ENCODE measurements around the gene GINS3. TPM values are rescaled to one million over a fixed set of nuclear protein-coding genes. Genes with fewer than 3 reads are reported as not detected.

Gene GINS3
- total RNA-seq, 1 experiment from 2014 or later: 15.2 TPM

- BruUV-seq (replicated peaks): no TSS peak
- no peak for DNase-seq
- CTCF ChIA-PET: no interaction called here
These were observed 46.5 kb upstream of the GINS3 start for GRCh38 chr16:58345574-58346354.

GRCh38 chr16:58346831-58347371 lies 45.4 kb upstream of the GINS3 start:
- no peaks in the 10 kb centered on the region for H3K27me3 ChIP-seq (replicated peaks; ENCODE audit: control insufficient read depth, insufficient read depth, low read length)
- peaks cover 26% of the 10 kb centered on the region for H3K27me3 Mint-ChIP-seq (ENCODE audit: insufficient read depth, unreplicated experiment)
- no peaks in the 10 kb centered on the region for H3K36me3 ChIP-seq (ENCODE audit: control insufficient read depth, insufficient read depth, low read length)
- peaks cover 14% of the 10 kb centered on the region for H3K9me3 Mint-ChIP-seq (ENCODE audit: unreplicated experiment)
- H3K9me3 ChIP-seq: 0 out of 2 replicates have a peak, but pooled peaks cover 5% of the 10 kb centered on the region
- TF ChIP-seq CTCF (IDR thresholded peaks at IDR 0.05; ENCODE audit: insufficient read depth in 1 of 2, low read depth in 1 of 2, low read length in 1 of 2, severe bottlenecking in 1 of 2, unreplicated experiment in 1 of 2): no peak
- ChIA-PET POLR2A (no interaction called here), CTCF (no interaction called here)
- no peak overlapping the region for H3K27ac Mint-ChIP-seq (ENCODE audit: unreplicated experiment)
- no peak overlapping the region for H3K4me3 Mint-ChIP-seq (ENCODE audit: unreplicated experiment)
- no peak overlapping the region for H3K4me3 ChIP-seq (ENCODE audit: low read depth, low read length)
- intact Hi-C loops (cut with micrococcal nuclease; ENCODE audit: unreplicated experiment): no loop called here
- no peaks in the 10 kb centered on the region for H3K4me1 ChIP-seq
- DNase-seq: no peak
- H3K4me1 Mint-ChIP-seq (ENCODE audit: low read depth, unreplicated experiment): no peaks in the 10 kb centered on the region
- BruUV-seq (replicated peaks): no TSS peak
- no peaks in the 10 kb centered on the region for H3K36me3 Mint-ChIP-seq (ENCODE audit: insufficient read depth, unreplicated experiment)

More at GRCh38 chr16:58345574-58346354, 46.5 kb upstream of the GINS3 start:
- Mint-ChIP-seq H3K4me1 (ENCODE audit: low read depth, unreplicated experiment) (no peaks in the 10 kb centered on the region), H3K4me3 (ENCODE audit: unreplicated experiment) (no peak overlapping the region), H3K9me3 (ENCODE audit: unreplicated experiment) (peaks cover 4% of the 10 kb centered on the region), H3K27me3 (ENCODE audit: insufficient read depth, unreplicated experiment) (peaks cover 26% of the 10 kb centered on the region), H3K36me3 (ENCODE audit: insufficient read depth, unreplicated experiment) (no peaks in the 10 kb centered on the region), H3K27ac (ENCODE audit: unreplicated experiment) (no peak overlapping the region)
- no peaks in the 10 kb centered on the region for H3K27me3 ChIP-seq (replicated peaks; ENCODE audit: control insufficient read depth, insufficient read depth, low read length)
- H3K4me1 ChIP-seq: no peaks in the 10 kb centered on the region
- POLR2A ChIA-PET: no interaction called here
- intact Hi-C loops (cut with micrococcal nuclease; ENCODE audit: unreplicated experiment): no loop called here
- no peak for TF ChIP-seq CTCF (IDR thresholded peaks at IDR 0.05; ENCODE audit: insufficient read depth in 1 of 2, low read depth in 1 of 2, low read length in 1 of 2, severe bottlenecking in 1 of 2, unreplicated experiment in 1 of 2)
- no peaks in the 10 kb centered on the region for H3K36me3 ChIP-seq (ENCODE audit: control insufficient read depth, insufficient read depth, low read length)
- H3K9me3 ChIP-seq: 0 out of 2 replicates have a peak, but pooled peaks cover 5% of the 10 kb centered on the region
- no peak overlapping the region for H3K4me3 ChIP-seq (ENCODE audit: low read depth, low read length)

- Histone ChIP-seq H3K4me3 (ENCODE audit: low read depth, low read length) (no peak overlapping the region), H3K4me1 (no peaks in the 10 kb centered on the region), H3K9me3 (0 out of 2 replicates have a peak, but pooled peaks cover 5% of the 10 kb centered on the region), H3K36me3 (ENCODE audit: control insufficient read depth, insufficient read depth, low read length) (no peaks in the 10 kb centered on the region), H3K27me3 (replicated peaks; ENCODE audit: control insufficient read depth, insufficient read depth, low read length) (no peaks in the 10 kb centered on the region)
- Mint-ChIP-seq H3K4me1 (ENCODE audit: low read depth, unreplicated experiment) (no peaks in the 10 kb centered on the region), H3K9me3 (ENCODE audit: unreplicated experiment) (peaks cover 22% of the 10 kb centered on the region), H3K36me3 (ENCODE audit: insufficient read depth, unreplicated experiment) (no peaks in the 10 kb centered on the region), H3K27ac (ENCODE audit: unreplicated experiment) (no peak overlapping the region), H3K27me3 (ENCODE audit: insufficient read depth, unreplicated experiment) (peaks cover 15% of the 10 kb centered on the region), H3K4me3 (ENCODE audit: unreplicated experiment) (no peak overlapping the region)
- no TSS peak for BruUV-seq (replicated peaks)
- TF ChIP-seq CTCF (IDR thresholded peaks at IDR 0.05; ENCODE audit: insufficient read depth in 1 of 2, low read depth in 1 of 2, low read length in 1 of 2, severe bottlenecking in 1 of 2, unreplicated experiment in 1 of 2): no peak
- ChIA-PET POLR2A (no interaction called here), CTCF (interaction anchor here (0.5 to 1.5 kb wide), 2 partner anchors 12 to 27 kb away, joined by 3 read pairs; no protein-coding TSS in a partner anchor)
- intact Hi-C loops (cut with micrococcal nuclease; ENCODE audit: unreplicated experiment): no loop called here
- DNase-seq: no peak
These were observed 43.3 kb upstream of the GINS3 start for GRCh38 chr16:58348986-58349385.
